Stimulated activated CD4-positive, alpha-beta T cell treated with anti-CD3 and anti-CD28 coated beads, Interleukin-4, amount 100 ng/mL, for 1 hour (primary cell): Measurements from ENCODE around the gene NFATC3.
A peak's percentile ranks its signal among the peaks of the same experiment; 100 is the strongest.

Experiments used
- DNase-seq: peaks from one replicate; pipeline ENCODE4 v3.0.0-alpha.2; 2020

Gene NFATC3

GRCh38 chr16:68233835-68234187, 148.6 kb downstream of the NFATC3 start:
- no peak for DNase-seq

GRCh38 chr16:68234188-68235107, 149.3 kb downstream of the NFATC3 start:
- no peak for DNase-seq

GRCh38 chr16:68235108-68235886, 150.1 kb downstream of the NFATC3 start:
- DNase-seq, result no peak

GRCh38 chr16:68235887-68236136, 150.6 kb downstream of the NFATC3 start, which contains the start of gene ESRP2:
TSS of gene ESRP2 (minus strand) at chr16:68236127. CDS start at chr16:68236045, 82 bp downstream.
- no peak for DNase-seq

- DNase-seq, result peak; percentile 46
Measured at GRCh38 chr16:68236137-68236825, 151.1 kb downstream of the NFATC3 start.

GRCh38 chr16:68236826-68237242, 151.7 kb downstream of the NFATC3 start:
- DNase-seq, result no peak

- DNase-seq, result peak; percentile 89
Measured at GRCh38 chr16:68237243-68238028, 152.3 kb downstream of the NFATC3 start.

- DNase-seq, result no peak
Measured at GRCh38 chr16:68238029-68238345, 152.8 kb downstream of the NFATC3 start.

GRCh38 chr16:68242085-68242484, 156.9 kb downstream of the NFATC3 start:
- DNase-seq, result no peak

GRCh38 chr16:68242926-68243858, 158.0 kb downstream of the NFATC3 start:
- DNase-seq, result no peak

GRCh38 chr16:68244481-68244902, 159.3 kb downstream of the NFATC3 start:
- no peak for DNase-seq

- peak; percentile 98 for DNase-seq
Measured at GRCh38 chr16:68244903-68245853, 160.0 kb downstream of the NFATC3 start, which contains the start of gene PLA2G15. TSS of gene PLA2G15 (plus strand) at chr16:68245373. CDS start at chr16:68245427, 54 bp downstream.

GRCh38 chr16:68246121-68246520, 161.0 kb downstream of the NFATC3 start:
- DNase-seq, result no peak

GRCh38 chr16:68246666-68247065, 161.5 kb downstream of the NFATC3 start:
- DNase-seq, result no peak

- no peak for DNase-seq
Measured at GRCh38 chr16:68247400-68247799, 162.2 kb downstream of the NFATC3 start.

GRCh38 chr16:68247932-68248331, 162.8 kb downstream of the NFATC3 start:
- no peak for DNase-seq

GRCh38 chr16:68249371-68249770, 164.2 kb downstream of the NFATC3 start:
- no peak for DNase-seq

- DNase-seq, result no peak
Measured at GRCh38 chr16:68250951-68251350, 165.8 kb downstream of the NFATC3 start.

- no peak for DNase-seq
Measured at GRCh38 chr16:68251832-68252231, 166.7 kb downstream of the NFATC3 start.

GRCh38 chr16:68252383-68252782, 167.2 kb downstream of the NFATC3 start:
- no peak for DNase-seq
